HG03469 (cell line): ENCODE data around the gene CFAP68.
"Not testable (repeated sequence)": the region's sequence is repeated elsewhere in the genome, so short reads cannot be mapped to it uniquely, and the experiment has no call there.

Experiments used
- ATAC-seq: cut with Tn5 transposase; IDR thresholded peaks from one replicate; pipeline ENCODE4 v1.9.1; 2021; ENCODE audit warnings: mild to moderate bottlenecking, moderate library complexity, moderate number of reproducible peaks; ENCODE audit not compliant: unreplicated experiment

The CFAP68 gene

GRCh38 chr11:111870522-111870885, 8.8 kb upstream of the CFAP68 start:
- no peak for ATAC-seq

GRCh38 chr11:111870886-111871692, 8.3 kb upstream of the CFAP68 start, which contains the start of gene ALG9:
Gene ALG9 (minus strand): TSS chr11:111871581. CDS start chr11:111871482, 99 bp downstream.
- peak; percentile 74 for ATAC-seq

GRCh38 chr11:111871693-111872161, 7.6 kb upstream of the CFAP68 start:
- ATAC-seq: no peak

- peak; percentile 5 for ATAC-seq
These were observed 924 bp upstream of the CFAP68 start for GRCh38 chr11:111878385-111878848.

- ATAC-seq: no peak
These were observed 258 bp downstream of the CFAP68 start for GRCh38 chr11:111879637-111879960.

GRCh38 chr11:111882202-111882601, 2.9 kb downstream of the CFAP68 start:
- ATAC-seq: no peak

- ATAC-seq: not testable (repeated sequence)
These were observed 5.7 kb downstream of the CFAP68 start for GRCh38 chr11:111885053-111885452.

- ATAC-seq: no peak
These were observed 6.7 kb downstream of the CFAP68 start for GRCh38 chr11:111886032-111886431.

- no peak for ATAC-seq
These were observed 7.5 kb downstream of the CFAP68 start for GRCh38 chr11:111886844-111887243.

- ATAC-seq: no peak
These were observed 26.1 kb downstream of the CFAP68 start for GRCh38 chr11:111905411-111905810.

- ATAC-seq: no peak
These were observed 27.3 kb downstream of the CFAP68 start for GRCh38 chr11:111906680-111907079.

GRCh38 chr11:111908639-111909305, 29.4 kb downstream of the CFAP68 start:
- no peak for ATAC-seq

GRCh38 chr11:111909378-111909777, 30.0 kb downstream of the CFAP68 start:
- no peak for ATAC-seq

GRCh38 chr11:111910676-111911562, 31.6 kb downstream of the CFAP68 start:
- ATAC-seq: no peak

- ATAC-seq: no peak
These were observed 32.4 kb downstream of the CFAP68 start, which contains the start of gene CRYAB for GRCh38 chr11:111911563-111912401. Gene CRYAB (minus strand): TSS chr11:111911770. CDS start chr11:111911724, 46 bp downstream.

- ATAC-seq: no peak
These were observed 33.2 kb downstream of the CFAP68 start, which contains the start of gene HSPB2 for GRCh38 chr11:111912535-111912934. Gene HSPB2 (plus strand): TSS chr11:111912734. CDS start chr11:111912830, 96 bp downstream.

- ATAC-seq: no peak
These were observed 33.9 kb downstream of the CFAP68 start for GRCh38 chr11:111913031-111913861.

GRCh38 chr11:111913997-111914396, 34.7 kb downstream of the CFAP68 start:
- no peak for ATAC-seq

- no peak for ATAC-seq
These were observed 37.4 kb downstream of the CFAP68 start for GRCh38 chr11:111916768-111917167.
